DLD1 (cell line): ENCODE data around the gene RSF1.

Experiments used
- in situ Hi-C: cut with HindIII; loops from 2 replicates; pipeline ENCODE4 v1.10.0; 2017; ENCODE audit warnings: low sequenced_read_pairs

The RSF1 gene

DNA sequence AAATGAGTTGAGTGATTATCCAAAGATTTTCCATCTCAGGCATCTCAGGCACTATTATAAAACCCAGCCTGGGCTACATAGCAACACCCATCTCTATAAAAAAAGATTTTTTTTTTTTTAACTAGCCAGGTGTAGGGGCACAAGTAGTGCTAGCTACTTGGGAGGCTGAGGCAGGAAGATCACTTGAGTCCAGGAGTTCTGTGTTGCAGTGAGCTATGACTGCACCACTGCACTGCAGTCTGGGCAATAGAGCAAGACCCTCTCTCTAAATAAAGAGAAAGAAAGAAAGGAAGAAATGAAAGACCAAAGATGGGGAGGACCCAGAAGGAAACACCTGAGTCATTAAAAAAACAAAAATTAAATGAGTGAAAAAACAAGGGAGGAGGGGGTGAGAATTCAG lies 14.1 kb downstream of the RSF1 start:
- in situ Hi-C loops, result no loop called here

DNA sequence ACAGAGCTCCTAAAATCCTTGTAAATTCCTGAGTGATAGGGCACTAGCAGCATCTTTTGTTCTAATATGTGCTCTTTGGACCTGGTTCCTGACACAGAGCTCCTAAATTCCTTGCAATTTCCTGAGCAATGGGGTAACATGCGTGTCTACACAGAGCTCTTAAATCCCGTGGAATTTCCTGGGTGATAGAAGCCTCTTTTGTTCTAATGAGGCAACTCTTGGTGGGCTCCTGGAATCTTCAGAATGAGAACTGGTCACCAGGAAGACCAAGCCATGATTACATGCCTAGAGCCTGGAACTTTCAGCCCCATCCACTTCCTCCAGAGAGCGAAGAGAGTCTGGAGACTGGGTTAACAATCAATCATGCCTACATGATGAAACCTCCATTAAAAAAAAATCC lies 19.0 kb downstream of the RSF1 start:
- in situ Hi-C loops, result no loop called here

DNA sequence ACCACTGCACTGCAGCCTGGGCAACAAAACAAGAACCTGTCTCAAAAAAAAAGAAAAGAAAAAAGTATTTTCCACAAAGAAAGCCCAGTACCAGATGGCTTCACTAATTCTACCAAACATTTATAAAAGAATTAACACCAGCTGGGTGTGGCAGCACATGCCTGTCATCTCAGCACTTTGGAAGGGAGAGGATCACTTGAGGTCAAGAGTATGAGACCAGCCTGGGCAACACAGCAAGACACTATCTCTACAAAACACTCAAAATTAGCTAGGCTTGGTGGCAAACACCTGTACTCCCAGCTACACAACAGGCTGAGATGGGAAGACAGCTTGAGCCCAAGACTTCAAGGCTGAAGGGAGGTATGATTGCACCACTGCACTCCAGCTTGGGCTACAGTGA lies 20.1 kb downstream of the RSF1 start:
- in situ Hi-C loops, result no loop called here

DNA sequence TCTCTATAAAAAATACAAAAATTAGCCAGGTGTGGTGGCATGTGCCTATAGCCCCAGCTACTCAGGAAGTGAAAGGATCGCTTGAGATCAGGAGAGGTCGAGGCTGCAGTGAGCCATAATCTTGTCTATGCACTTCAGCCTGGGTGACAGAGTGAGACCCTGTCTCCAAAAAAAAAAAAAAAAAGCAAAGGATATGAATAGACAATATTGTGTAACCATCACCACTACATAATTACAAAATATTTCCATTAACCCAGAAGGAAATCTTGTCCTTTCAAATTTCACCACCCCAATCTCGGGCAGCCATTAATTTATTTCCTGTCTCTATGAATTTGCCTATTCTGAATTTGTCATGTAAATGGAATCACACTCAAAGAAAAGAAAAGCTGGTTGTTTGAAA lies 21.2 kb downstream of the RSF1 start:
- in situ Hi-C loops, result no loop called here

DNA sequence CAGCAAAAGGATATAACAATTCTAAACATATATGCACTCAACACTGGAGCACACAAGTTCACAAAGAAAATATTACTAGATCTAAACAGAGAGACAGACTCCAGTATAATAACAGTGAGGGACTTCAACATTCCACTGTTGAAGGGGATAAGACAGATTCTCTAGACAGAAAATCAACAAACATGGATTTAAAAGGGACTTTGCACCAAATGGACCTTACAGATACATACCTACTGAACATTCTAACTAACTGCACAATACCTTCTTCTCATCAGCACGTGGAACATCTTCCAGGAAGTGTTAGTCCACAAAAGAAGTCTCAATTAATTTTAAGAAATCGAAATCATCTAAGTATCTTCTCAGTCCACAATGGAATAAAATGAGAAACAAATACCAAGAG lies 26.6 kb downstream of the RSF1 start:
- in situ Hi-C loops, result no loop called here

DNA sequence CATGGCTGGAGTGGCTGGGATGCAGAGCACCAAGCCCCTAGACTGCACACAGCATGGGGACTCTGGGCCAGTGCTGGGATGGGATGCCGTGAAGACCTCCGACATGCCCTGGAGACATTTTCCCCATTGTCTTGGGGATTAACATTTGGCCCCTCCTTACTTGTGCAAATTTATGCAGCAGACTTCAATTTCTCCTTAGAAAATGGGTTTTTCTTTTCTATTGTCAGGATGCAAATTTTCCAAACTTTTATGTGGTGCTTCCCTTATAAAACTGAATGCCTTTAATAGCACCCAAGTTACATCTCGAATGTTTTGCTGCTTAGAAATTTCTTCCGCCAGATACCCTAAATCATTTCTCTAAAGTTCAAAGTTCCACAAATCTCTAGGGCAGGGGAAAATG lies 29.2 kb downstream of the RSF1 start:
- in situ Hi-C loops, result no loop called here

DNA sequence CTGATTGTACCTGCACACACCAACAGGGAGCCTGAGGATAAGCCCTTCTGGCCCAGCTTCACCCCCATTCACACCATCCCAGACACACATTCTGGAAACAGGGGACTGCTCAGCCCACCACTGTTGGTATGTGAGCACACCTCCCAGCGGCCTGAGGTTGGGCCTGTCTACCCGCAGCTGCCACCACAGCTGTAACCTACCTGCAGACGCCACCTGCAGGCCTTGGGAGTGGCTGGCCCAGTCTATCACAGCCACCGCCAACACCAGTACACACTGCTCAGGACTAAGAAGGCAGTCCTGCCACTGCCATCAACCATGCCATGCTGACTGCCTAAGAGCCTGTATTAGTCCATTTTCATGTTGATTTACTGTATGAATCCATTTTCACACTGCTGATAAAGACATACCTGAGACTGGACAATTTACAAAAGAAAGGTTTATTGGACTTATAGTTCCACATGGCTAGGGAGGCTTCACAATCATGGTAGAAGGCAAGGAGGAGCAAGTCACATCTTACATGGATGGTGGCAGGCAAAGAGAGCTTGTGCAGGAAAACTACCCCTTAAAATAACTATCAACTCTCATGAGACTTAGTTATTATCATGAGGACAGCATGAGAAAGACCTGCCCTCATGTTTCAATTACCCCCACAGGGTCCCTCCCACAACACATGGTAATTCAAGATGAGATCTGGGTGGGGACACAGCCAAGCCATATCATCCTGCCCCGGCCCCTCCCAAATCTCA lies 30.6 kb downstream of the RSF1 start:
- in situ Hi-C loops, result no loop called here

DNA sequence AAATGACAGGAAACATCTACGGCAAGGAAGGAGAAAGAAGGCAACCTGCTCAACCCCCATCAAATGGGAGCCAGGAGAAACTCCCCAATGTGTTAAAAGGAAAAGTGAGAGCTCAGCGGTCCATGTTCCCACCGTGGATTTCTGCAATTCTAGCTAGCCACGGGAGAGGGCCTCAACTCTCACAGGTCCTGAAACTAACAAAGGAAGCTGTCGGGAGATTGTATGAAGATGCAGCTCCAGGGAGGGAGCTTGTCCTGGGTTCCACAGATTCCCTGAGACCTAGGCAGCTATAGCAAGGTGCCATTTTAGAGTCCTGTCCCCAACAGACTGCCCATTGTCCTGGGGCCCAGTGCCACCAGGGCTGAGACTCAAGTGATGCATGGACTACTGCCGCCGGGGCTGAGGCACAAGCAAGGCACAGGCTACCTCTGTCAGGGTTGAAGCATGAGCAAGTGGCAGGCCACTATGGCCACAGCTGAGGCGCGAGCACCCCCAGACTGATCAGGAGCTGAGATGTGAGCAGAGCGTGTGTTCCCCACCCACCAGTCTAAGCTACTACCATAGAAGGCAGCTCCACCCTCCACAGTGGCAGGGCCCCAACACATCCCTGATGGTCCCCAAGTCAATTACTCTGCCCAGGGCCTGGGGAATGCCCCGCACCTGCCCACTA lies 31.3 kb downstream of the RSF1 start:
- in situ Hi-C loops, result no loop called here

DNA sequence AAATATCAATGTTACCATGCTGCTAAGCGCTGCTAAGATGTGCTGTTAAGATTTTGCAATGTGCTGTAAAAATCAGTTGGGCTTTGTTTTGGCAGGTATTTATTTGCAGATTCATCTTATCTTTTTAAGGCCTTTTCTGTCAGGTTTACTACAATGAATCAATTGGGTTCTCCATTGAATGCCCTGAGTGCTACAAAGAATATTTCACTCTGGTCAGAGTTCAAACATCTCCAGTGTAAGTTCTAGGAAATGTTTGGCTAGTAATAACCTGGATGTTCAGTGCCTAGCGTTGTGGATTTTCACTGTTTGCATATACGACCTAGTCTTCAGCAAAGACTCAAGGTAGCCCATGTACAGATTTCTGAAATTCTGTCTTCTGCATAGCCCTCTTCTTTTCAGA lies 36.0 kb downstream of the RSF1 start:
- in situ Hi-C loops, result no loop called here

DNA sequence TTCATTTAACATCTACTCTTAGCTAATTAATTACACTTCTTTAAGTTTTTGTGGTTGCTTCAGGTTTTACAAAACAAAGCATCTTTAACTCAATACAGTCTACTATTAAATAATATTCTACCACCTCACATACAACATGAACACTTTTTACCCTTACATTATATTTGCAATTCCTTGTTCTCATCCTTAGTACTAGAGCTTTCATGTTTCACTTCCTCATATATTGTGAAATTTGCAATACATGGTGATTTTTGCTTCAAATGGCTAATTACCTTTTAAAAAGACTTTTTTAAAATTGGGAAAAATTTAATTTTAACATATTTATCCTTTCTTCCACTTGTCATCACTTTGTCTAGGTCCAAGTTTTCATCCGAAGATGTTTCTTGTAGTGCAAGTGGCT lies 37.5 kb downstream of the RSF1 start:
- in situ Hi-C loops, result no loop called here

DNA sequence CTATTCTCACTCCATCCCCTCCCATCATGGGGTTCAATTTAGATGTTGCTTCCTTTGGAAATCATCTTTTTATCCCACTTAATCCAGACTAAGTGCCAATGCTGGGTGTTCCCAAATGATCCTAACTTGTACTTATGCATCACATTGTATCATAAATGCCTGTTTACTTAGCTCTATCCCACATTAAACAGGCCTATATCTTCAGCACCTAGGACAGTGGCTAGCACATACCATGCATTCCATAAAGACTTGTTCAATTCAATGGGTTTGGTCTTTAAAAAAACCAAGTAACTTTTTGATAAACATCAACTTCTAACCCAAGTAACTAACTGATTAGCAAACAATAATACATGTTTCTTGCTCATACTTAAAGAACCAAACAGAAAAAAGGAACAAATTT lies 40.6 kb downstream of the RSF1 start:
- in situ Hi-C loops, result no loop called here

DNA sequence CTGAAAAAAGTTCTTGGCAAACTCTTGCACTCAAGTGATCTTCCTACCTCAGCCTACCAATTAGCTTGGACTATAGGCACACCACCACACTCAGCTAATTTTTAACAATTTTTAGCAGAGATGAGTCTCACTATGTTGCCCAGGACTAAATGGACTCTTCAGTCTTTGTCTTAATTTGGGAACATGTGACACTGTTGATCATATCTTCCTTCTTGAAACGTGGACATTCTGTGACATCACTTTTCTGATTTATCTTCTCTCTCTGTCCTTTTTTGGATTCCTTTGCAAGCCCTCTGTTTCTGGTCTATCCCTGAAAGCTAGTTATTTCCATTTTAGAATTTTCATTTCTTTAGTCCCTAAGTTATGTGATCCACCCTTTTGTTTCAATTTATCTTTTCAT lies 42.0 kb downstream of the RSF1 start:
- in situ Hi-C loops, result no loop called here

DNA sequence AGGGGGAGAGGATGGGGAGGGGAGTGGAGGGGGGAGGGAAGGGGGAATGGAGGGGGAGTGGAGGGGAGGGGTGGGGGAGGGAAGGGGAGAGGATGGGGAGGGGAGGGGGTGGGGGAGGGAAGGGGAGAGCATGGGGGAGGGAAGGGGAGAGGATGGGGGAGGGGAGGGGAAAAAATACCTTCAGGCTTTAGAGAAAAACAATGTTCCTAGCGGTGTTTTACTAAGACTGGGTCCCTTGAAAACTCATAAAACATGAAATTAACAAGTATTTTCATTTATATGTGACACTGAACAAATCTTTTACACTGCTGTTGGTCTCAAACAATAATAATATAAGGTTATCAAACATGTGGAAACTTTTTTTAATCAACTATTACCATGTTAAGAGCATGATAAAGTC lies 42.4 kb downstream of the RSF1 start:
- in situ Hi-C loops, result no loop called here

DNA sequence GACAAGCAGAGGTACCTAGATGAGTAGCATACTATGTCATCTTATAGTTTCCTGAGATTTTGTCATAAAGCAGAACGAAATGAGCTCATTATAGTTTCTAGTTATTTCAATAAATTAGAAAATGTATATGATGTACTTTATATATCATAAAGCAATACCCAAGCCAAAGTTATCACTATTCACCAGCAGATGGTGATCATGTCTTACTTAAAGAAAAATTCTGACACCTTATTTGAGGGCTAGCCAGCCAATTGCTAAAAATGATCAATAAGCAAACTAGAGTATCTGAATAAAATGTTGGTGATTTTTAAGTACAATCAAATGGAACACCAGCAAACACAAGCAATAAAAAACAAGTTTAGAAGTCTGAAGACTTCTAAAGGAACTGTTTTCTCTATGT lies 44.1 kb downstream of the RSF1 start:
- in situ Hi-C loops, result no loop called here

DNA sequence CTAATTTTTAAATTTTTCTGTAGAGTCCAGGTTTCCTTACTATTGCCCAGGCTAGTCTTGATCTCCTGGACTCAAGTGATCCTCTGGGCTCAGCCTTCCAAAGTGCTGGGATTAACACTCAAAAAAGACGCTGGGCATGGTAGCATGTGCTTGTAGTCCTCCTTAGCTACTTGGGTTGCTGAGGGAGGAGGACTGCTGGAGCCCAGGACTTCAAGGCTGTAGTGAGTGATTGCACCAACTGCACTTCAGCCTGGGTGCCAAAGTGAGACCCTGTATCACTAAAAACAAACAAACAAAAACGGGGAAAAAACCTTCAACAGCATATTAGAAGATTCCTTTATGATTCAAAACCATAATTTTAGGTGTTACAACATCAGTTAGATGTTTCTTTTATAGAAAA lies 44.6 kb downstream of the RSF1 start:
- in situ Hi-C loops, result no loop called here

DNA sequence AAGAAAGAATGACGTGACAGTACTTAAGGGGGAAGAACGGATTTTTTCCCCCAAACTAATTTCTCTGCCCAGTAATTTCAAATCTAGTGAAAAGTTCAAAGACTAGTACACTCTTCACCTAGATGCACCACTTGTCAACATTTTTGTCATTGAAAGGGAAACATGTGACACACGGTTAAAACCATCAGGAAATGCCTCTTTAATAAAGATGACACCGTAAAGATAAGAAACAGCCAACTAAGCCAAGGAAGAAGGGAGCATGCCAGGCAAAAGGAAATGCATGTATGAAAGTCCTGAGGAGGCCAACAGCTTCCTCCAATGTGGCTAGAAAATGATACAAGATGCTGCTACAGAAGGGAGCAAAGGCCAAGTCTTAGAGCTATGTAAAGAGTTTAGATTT lies 49.4 kb downstream of the RSF1 start:
- in situ Hi-C loops, result no loop called here

DNA sequence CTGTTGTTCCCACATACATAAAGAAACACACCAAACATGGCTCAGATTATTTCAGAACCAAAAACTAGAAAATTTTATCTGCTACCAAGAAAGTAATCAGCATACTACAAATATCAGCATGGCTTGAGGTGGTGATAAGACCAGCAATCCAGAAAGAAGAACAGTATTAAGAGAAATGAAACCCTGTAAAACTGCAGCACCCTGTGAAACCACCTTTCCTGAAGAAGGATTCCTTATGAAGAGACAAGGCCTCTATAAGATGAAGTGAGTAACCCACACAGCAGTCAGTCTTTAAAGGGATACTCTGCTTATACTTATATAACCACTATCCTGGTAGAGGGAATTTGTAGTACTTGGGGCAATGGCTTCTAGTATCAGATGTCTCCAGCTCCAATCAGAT lies 49.9 kb downstream of the RSF1 start:
- in situ Hi-C loops, result no loop called here

DNA sequence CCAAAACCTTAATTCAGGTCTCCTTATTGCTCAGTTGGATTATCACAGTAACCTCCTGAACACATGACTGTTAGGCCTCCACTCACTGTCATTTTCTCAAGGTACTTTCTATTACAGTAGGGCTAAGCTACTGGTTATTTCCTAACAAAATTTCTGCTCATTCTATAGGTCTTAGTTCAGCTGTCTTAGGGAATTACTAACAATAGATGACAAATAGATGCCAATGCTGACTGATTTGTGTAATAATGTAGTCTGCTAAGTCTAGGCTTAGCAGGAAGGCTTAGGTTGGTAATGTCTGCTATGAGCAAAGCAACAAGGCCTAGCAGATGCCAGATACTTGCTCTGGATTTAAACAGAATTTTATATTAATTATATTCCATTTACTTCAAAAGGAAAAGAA lies 58.1 kb downstream of the RSF1 start:
- in situ Hi-C loops, result no loop called here

DNA sequence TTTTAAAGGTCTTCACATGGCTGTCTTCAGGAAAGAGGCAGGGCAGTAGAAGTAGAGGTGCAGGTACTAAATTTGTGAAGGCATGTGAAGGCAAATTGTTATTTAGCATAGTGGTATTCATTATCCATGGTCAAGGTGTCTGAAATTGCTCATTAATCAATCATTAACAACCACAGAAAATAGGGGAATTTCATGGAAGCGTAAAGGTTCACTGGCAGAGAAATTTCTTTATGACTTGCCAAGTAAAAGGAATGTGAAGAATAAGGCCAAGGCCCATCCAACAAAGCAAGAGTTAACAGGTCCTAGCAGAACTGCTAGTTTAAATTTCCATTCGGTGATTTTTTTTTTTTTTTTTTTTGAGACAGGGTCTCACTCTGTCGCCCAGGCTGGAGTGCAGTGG lies 59.0 kb downstream of the RSF1 start:
- in situ Hi-C loops, result no loop called here

DNA sequence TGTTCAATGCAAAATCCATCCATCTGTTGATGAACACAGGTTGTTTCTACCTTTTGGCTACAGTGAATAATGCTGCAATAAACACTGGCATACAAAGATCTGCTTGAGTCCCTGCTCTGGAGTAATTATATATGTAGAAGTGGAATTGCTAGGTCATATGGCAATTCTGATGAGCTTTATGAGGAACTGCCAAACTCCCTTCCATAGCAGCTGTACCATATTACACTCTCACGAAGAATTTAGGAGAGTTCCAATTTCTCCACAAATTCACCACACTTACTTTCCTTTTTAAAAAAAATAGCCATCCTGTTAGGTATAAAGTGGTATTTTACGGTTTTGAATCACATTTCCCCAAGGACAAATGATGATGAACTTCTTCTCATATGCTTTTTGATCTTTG lies 62.2 kb downstream of the RSF1 start:
- in situ Hi-C loops, result no loop called here

DNA sequence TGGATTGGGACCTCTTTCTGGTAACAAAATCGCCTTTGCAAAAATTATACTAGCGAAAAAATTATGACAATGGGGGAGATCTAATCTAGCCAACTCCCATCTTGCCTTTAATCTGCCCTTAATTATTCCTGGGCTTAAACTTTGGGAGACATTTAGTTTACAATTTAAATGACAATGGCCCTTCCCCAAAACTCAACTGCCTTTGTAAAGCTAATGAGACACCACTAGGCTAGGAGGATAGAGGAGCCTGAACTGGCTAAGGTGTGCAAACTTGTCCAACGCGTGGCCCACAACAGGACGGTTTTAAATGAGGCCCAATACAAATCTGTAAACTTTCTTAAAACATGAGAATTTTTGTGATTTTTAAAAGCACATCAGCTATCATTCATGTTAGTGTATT lies 67.3 kb downstream of the RSF1 start:
- in situ Hi-C loops, result no loop called here

DNA sequence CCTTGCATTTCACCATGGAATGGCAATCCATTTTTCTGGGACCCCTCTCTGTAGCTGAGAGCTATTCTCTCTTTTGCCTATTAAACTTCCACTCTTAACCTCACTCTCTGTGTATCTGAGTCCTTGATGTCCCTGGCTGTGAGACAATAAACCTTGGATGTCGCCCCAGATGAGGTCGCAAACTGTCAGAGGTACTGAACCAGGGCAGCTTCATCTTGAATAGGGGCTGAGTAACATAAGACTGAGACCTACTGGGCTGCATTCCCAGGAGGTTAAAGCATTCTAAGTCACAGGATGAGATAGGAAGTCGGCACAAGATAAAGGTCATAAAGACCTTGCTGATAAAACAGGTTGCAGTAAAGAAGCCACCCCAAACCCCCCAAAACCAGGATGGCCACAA lies 68.0 kb downstream of the RSF1 start:
- in situ Hi-C loops, result no loop called here
